Forelimb muscle (tissue), 1 donor: Measurements from ENCODE around the gene CYBRD1. TPM values are rescaled to one million over a fixed set of nuclear protein-coding genes. Genes with fewer than 3 reads are reported as not detected.

Experiments used
- DNase-seq: peaks from one replicate; pipeline ENCODE4 v3.0.0-alpha.2; 2013; ENCODE audit warnings: low read depth
- polyA plus RNA-seq: library from polyadenylated mRNA; unstranded; fragments of 120-200 nt; gene quantifications from one replicate; pipeline ENCODE4 v1.2.1, GENCODE V29; 2013; ENCODE audit not compliant: insufficient read length

Gene CYBRD1
- polyA plus RNA-seq, 1 donor: 68.3 TPM

- DNase-seq: no peak
These were observed 80.1 kb downstream of the CYBRD1 start for GRCh38 chr2:171602352-171602751.

Other genes with a start within 250 kb of the CYBRD1 start
- gene METTL8, start 88.5 kb upstream of the CYBRD1 start, polyA plus RNA-seq: 11.1 TPM
- 14.7 TPM for gene DCAF17, start 88.2 kb upstream of the CYBRD1 start, polyA plus RNA-seq
- 102 TPM for gene DYNC1I2, start 165.0 kb downstream of the CYBRD1 start, polyA plus RNA-seq